HG03521 (cell line): ENCODE results near the gene CDKN2A.

Experiments
- ATAC-seq: cut with Tn5 transposase; IDR thresholded peaks from one replicate; pipeline ENCODE4 v1.9.1; 2021; ENCODE audit warnings: mild to moderate bottlenecking, moderate library complexity; ENCODE audit not compliant: unreplicated experiment

The CDKN2A gene

GRCh38 chr9:21945606-21946005 is 48.6 kb downstream of the CDKN2A start:
- ATAC-seq = no peak

DNA sequence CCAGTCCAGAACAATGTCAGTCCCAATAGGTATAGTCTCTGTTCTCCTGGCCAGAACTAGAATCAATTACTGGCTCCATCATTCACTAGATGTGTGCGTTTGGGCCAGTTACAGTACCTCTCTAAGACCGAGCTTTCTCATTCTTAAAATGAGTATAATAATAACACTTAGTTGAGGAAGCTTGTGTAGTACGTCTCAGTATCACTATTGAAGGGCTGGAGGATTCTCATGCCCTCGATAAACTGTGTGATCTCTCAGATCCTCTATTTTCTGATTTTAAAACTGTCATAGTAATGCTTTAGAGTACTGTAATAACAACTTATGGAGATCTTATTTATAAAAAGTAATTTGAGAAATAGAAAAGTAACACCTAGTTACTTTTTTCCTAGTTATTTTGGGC is 50.7 kb downstream of the CDKN2A start:
- no peak for ATAC-seq

GRCh38 chr9:21941337-21941995 is 52.7 kb downstream of the CDKN2A start:
- ATAC-seq = no peak

DNA sequence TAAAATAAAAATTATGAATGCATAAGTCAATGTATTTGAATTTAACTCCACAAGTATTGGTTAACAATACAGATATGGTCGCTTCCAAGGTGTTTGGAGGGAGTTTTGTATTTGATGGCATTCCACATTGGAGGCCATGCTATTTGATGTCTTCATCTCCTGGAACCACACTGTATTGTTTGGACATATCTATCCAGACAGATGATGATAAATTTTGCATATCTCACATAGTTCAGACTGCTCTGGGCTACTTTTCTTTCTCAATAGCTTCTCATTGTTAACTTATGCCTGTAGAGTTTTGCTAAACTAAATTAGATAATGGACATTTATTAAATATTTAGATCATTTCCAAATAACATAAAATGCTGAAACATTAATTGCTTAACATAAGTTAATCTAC is 58.0 kb downstream of the CDKN2A start:
- ATAC-seq = no peak

- no peak for ATAC-seq
Measured at GRCh38 chr9:21935631-21936030, 58.6 kb downstream of the CDKN2A start.

GRCh38 chr9:21933865-21934264 is 60.3 kb downstream of the CDKN2A start:
- no peak for ATAC-seq

DNA sequence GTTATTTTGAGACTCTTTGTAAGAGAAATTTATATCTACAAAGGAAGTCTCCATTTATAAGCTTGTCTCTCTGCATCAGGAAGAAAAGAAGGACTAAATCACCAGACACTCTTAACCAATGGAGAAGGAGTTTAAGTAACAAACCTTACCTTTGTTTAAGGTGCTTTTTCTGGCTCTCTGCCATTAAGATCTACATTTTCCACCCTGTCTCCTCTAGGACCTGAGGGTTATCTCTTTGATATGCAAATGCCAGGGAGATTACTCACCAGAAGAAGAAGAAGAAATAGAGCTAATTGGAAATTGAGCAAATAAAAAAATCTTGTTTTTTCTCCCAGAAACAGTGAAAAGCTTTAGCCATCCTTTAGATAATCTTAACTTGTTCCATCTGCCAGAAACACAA is 60.9 kb downstream of the CDKN2A start:
- ATAC-seq = no peak

GRCh38 chr9:21931428-21931827 is 62.8 kb downstream of the CDKN2A start:
- ATAC-seq = no peak

DNA sequence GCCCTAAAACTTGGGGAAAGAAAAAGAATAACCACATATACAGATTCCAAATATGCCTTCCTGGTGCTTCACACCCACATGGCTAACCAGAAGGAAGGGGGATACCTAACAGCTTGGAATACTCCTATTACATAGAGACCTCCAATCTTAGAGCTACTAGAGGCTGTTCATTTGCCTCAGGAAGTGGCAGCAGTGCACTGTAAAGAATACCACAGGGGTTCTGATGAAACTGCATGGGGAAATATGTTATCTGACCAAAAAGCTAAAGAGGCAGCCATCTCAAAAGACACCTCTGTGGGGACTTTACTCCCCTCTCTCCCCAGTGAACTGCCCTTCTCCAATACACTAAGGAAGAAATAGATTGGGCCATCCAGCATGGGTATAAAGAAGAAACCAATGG is 66.4 kb downstream of the CDKN2A start:
- no peak for ATAC-seq

GRCh38 chr9:21923694-21924093 is 70.5 kb downstream of the CDKN2A start:
- ATAC-seq = no peak

DNA sequence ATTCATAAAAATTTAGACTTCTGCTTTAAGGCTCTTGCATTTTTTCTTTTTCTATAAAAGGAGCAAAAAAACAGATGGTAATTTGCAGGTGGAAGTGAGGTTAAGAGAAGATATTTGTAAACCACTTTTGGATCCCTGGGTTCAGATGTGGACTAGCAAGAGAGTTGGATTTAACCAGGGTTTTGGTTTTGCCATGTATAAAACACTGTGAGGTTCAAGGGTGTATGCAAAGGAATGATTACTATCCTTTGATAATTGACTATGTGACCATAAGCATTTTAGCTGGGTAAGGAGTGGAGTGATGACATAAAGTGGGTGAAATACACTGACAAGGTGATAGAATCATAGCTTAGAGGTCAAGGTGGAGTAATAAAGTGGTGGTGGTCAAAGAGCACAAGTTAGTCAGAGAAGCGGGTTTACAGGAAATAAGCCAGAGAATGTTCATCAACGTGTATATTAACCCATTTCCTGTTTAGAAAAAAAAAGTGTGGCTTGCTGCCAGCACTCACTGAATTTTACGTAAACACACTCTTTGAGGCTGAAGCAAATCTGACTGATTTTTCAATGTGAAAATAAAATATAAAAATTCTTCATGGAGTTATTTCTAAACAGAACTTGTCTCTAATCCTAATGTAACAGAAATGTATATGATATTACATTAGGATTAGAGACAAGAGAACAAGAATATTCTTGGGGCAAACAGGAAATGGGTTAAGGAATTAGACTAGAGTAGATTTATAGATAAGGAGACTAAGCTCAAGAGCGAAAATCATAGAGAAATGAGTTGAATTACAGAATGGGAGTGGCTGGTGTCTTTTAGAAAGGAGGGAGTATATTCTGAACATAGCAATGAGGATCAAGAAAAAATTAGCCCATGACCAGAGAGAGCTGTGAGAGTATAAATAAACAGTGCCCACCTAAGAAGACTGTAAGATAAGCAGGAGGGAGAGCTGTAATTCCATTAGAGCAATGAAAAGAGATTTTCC is 74.5 kb downstream of the CDKN2A start:
- peak; percentile 84 for ATAC-seq
